ENCODE measurements around the gene SUMO2. TPM values are rescaled to one million over a fixed set of nuclear protein-coding genes. Genes with fewer than 3 reads are reported as not detected.
A peak's percentile ranks its signal among the peaks of the same experiment; 100 is the strongest.

SUMO2 gene
- total RNA-seq, 1 experiment from 2014 or later: 859 TPM

GRCh38 chr17:75152523-75152921 is 30.2 kb downstream of the SUMO2 start:
- ATAC-seq (no peak), DNase-seq (ENCODE audit: low read depth, low spot score) (no peak)
- ChIA-PET RAD21 (ENCODE audit: low non-redundant PET in 1 of 2, low total read pairs in 2 of 2, uncharacterized antibody in 2 of 2, unreplicated experiment in 2 of 2) (no interaction called here), POLR2A (no interaction called here), CTCF (no interaction called here)
- Histone ChIP-seq H3K36me3 (ENCODE audit: control insufficient read depth in 1 of 2, insufficient read depth in 2 of 2, low read length in 2 of 2) (peaks cover 18 to 23% of the 10 kb centered on the region in 2 experiments), H3K4me2 (ENCODE audit: low read length) (peak overlapping the region; percentile 90), H3K9me3 (ENCODE audit: control insufficient read depth in 1 of 2, insufficient read depth in 1 of 2, low read depth in 1 of 2, low read length in 2 of 2) (no peaks in the 10 kb centered on the region), H3K9me2 (ENCODE audit: insufficient read depth) (no peaks in the 10 kb centered on the region), H3K4me1 (ENCODE audit: control insufficient read depth in 1 of 2, insufficient read depth in 2 of 2, low read length in 2 of 2) (peaks cover 43 to 45% of the 10 kb centered on the region in 2 experiments), H2AFZ (ENCODE audit: low read depth, low read length, poor library complexity, severe bottlenecking) (no peak overlapping the region), H3K27ac (ENCODE audit: low read depth, low read length) (peak overlapping the region; percentile 94), H3K27me3 (ENCODE audit: insufficient read depth, low read length) (no peaks in the 10 kb centered on the region), H3K4me3 (replicated peaks in 1 of 2; ENCODE audit: low read depth in 1 of 2, low read length in 2 of 2) (peak overlapping the region; percentile 88 to 96), H3K9ac (ENCODE audit: low read length) (peak overlapping the region; percentile 92), H3K79me2 (ENCODE audit: insufficient read depth, low read length) (peaks cover 68% of the 10 kb centered on the region), H4K20me1 (ENCODE audit: insufficient read depth) (peaks cover 35% of the 10 kb centered on the region)
- peak; percentile 41; the same call in 1 of the 2 replicates for TF ChIP-seq POLR2AphosphoS5 (IDR thresholded peaks at IDR 0.05; ENCODE audit: low read depth, low read length)
- TF ChIP-seq ZFX (IDR thresholded peaks at IDR 0.05): no peak
- no peak for TF ChIP-seq ZNF274 (IDR thresholded peaks at IDR 0.05; ENCODE audit: low read depth, low read length)
- TF ChIP-seq EZH2 (IDR thresholded peaks at IDR 0.05): no peak
- TF ChIP-seq, protein P1, sequence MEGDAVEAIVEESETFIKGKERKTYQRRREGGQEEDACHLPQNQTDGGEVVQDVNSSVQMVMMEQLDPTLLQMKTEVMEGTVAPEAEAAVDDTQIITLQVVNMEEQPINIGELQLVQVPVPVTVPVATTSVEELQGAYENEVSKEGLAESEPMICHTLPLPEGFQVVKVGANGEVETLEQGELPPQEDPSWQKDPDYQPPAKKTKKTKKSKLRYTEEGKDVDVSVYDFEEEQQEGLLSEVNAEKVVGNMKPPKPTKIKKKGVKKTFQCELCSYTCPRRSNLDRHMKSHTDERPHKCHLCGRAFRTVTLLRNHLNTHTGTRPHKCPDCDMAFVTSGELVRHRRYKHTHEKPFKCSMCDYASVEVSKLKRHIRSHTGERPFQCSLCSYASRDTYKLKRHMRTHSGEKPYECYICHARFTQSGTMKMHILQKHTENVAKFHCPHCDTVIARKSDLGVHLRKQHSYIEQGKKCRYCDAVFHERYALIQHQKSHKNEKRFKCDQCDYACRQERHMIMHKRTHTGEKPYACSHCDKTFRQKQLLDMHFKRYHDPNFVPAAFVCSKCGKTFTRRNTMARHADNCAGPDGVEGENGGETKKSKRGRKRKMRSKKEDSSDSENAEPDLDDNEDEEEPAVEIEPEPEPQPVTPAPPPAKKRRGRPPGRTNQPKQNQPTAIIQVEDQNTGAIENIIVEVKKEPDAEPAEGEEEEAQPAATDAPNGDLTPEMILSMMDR (IDR thresholded peaks at IDR 0.05 in 2 of 3, conservative IDR thresholded peaks at IDR 0.05 in 1 of 3; ENCODE audit: borderline replicate concordance in 1 of 3, insufficient read depth in 1 of 3, low read depth in 2 of 3, low read length in 2 of 3): no peak
- no peak for TF ChIP-seq SIN3A (IDR thresholded peaks at IDR 0.05; ENCODE audit: low read depth)
- TF ChIP-seq EZH2phosphoT487 (IDR thresholded peaks at IDR 0.05; ENCODE audit: borderline replicate concordance): no peak
- no TSS peak for BruUV-seq (replicated peaks)
- intact Hi-C loops (cut with micrococcal nuclease): no loop called here

DNA sequence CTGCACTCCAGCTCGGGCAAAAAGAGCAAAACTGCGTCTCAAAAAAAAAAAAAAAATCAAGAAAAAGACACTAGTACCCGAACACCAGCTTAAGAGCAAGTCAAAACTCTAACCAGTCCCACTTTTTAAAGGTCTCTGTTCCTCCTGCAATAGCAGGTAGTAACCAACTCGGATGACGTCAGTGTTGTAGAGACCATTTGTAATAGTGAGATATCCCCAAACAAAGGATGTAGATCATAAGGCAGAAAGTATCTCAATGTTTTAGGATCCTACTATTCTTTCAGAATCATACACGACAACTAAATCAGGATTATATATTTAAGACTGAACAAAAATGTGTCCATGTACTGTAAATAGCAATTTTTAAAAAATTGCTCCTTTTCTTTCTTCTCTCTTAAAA is 30.8 kb downstream of the SUMO2 start:
- peak overlapping the region; percentile 94; the same call in 1 of the 2 replicates for H3K27ac ChIP-seq (ENCODE audit: low read depth, low read length)
- H3K4me3 ChIP-seq (replicated peaks in 1 of 2; ENCODE audit: low read depth in 1 of 2, low read length in 2 of 2): peak overlapping the region in 1 of 2 experiments; percentile 88; a peak in 1 of 4 replicates
- DNase-seq (ENCODE audit: low read depth, low spot score): no peak
- ChIA-PET RAD21 (ENCODE audit: low non-redundant PET in 1 of 2, low total read pairs in 2 of 2, uncharacterized antibody in 2 of 2, unreplicated experiment in 2 of 2) (no interaction called here), CTCF (no interaction called here), POLR2A (no interaction called here)
- H3K9me2 ChIP-seq (ENCODE audit: insufficient read depth): no peaks in the 10 kb centered on the region
- no peaks in the 10 kb centered on the region for H3K9me3 ChIP-seq (ENCODE audit: control insufficient read depth in 1 of 2, insufficient read depth in 1 of 2, low read depth in 1 of 2, low read length in 2 of 2)
- no peak overlapping the region for H2AFZ ChIP-seq (ENCODE audit: low read depth, low read length, poor library complexity, severe bottlenecking)
- peaks cover 24 to 29% of the 10 kb centered on the region in 2 experiments for H3K36me3 ChIP-seq (ENCODE audit: control insufficient read depth in 1 of 2, insufficient read depth in 2 of 2, low read length in 2 of 2)
- H3K79me2 ChIP-seq (ENCODE audit: insufficient read depth, low read length): peaks cover 74% of the 10 kb centered on the region
- ATAC-seq: no peak
- no TSS peak for BruUV-seq (replicated peaks)
- H3K9ac ChIP-seq (ENCODE audit: low read length): peak overlapping the region; percentile 92
- intact Hi-C loops (cut with micrococcal nuclease): no loop called here
- H3K4me2 ChIP-seq (ENCODE audit: low read length): peak overlapping the region; percentile 90
- peaks cover 38 to 39% of the 10 kb centered on the region in 2 experiments for H3K4me1 ChIP-seq (ENCODE audit: control insufficient read depth in 1 of 2, insufficient read depth in 2 of 2, low read length in 2 of 2)
- peaks cover 40% of the 10 kb centered on the region for H4K20me1 ChIP-seq (ENCODE audit: insufficient read depth)
- H3K27me3 ChIP-seq (ENCODE audit: insufficient read depth, low read length): no peaks in the 10 kb centered on the region
- TF ChIP-seq CBX3 (IDR thresholded peaks at IDR 0.05; ENCODE audit: low read depth) (no peak), MAX (IDR thresholded peaks at IDR 0.05) (no peak), ZFX (IDR thresholded peaks at IDR 0.05) (no peak), POLR2AphosphoS5 (IDR thresholded peaks at IDR 0.05; ENCODE audit: low read depth, low read length) (no peak), YY1 (IDR thresholded peaks at IDR 0.05; ENCODE audit: extremely low read depth, insufficient replicate concordance, low read depth, low read length) (no peak), EZH2phosphoT487 (IDR thresholded peaks at IDR 0.05; ENCODE audit: borderline replicate concordance) (no peak)
- TF ChIP-seq, protein P2, sequence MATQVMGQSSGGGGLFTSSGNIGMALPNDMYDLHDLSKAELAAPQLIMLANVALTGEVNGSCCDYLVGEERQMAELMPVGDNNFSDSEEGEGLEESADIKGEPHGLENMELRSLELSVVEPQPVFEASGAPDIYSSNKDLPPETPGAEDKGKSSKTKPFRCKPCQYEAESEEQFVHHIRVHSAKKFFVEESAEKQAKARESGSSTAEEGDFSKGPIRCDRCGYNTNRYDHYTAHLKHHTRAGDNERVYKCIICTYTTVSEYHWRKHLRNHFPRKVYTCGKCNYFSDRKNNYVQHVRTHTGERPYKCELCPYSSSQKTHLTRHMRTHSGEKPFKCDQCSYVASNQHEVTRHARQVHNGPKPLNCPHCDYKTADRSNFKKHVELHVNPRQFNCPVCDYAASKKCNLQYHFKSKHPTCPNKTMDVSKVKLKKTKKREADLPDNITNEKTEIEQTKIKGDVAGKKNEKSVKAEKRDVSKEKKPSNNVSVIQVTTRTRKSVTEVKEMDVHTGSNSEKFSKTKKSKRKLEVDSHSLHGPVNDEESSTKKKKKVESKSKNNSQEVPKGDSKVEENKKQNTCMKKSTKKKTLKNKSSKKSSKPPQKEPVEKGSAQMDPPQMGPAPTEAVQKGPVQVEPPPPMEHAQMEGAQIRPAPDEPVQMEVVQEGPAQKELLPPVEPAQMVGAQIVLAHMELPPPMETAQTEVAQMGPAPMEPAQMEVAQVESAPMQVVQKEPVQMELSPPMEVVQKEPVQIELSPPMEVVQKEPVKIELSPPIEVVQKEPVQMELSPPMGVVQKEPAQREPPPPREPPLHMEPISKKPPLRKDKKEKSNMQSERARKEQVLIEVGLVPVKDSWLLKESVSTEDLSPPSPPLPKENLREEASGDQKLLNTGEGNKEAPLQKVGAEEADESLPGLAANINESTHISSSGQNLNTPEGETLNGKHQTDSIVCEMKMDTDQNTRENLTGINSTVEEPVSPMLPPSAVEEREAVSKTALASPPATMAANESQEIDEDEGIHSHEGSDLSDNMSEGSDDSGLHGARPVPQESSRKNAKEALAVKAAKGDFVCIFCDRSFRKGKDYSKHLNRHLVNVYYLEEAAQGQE (IDR thresholded peaks at IDR 0.05; ENCODE audit: low read depth): no peak

Data from HCT116 (cell line).